Breast epithelium (tissue), 4 donors: ENCODE data around the gene SLC28A1. TPM values are rescaled to one million over a fixed set of nuclear protein-coding genes. Genes with fewer than 3 reads are reported as not detected.

Experiments
- DNase-seq, 2 donors: peaks; one replicate each; pipeline ENCODE4 v3.0.0-alpha.2; 2019; ENCODE audit warnings: low spot score in 2 of 2
- H3K27ac ChIP-seq, 2 donors: fragments of 200-600 bp; sonication (generic) in 1 of 2; one replicate each; pipeline ENCODE4 v1.5.1; 2016 to 2019; ENCODE audit warnings: mild to moderate bottlenecking in 1 of 2
- H3K27me3 ChIP-seq, 2 donors: fragments of 200-600 bp; sonication (generic) in 1 of 2; one replicate each; pipeline versions ENCODE4 v1.5.1 to v1.6.0; 2017 to 2019; ENCODE audit warnings: control low read depth in 1 of 2, mild to moderate bottlenecking in 1 of 2
- H3K36me3 ChIP-seq: fragments of 200-600 bp; one replicate; pipeline ENCODE4 v1.5.1; 2019
- H3K4me1 ChIP-seq, 2 donors: fragments of 200-600 bp; sonication (generic); one replicate each; pipeline ENCODE4 v1.5.1; 2016 to 2019; ENCODE audit warnings: control low read depth in 1 of 2
- H3K4me3 ChIP-seq, 3 donors: fragments of 200-600 bp; sonication (generic); 1 replicate in 2 of 3; 2 replicates in 1 of 3; pipeline ENCODE4 v1.5.1; 2016 to 2019; ENCODE audit warnings: mild to moderate bottlenecking in 3 of 3, moderate library complexity in 2 of 3
- H3K9me3 ChIP-seq, 2 donors: fragments of 200-600 bp; sonication (generic) in 1 of 2; one replicate each; pipeline ENCODE4 v1.5.1; 2016 to 2019; ENCODE audit warnings: control low read depth in 1 of 2
- CTCF ChIP-seq, 3 donors: fragments of 450-650 bp; IDR thresholded peaks; one replicate each; pipeline ENCODE4 v1.5.1; 2016 to 2017; ENCODE audit warnings: antibody characterized with exemption in 3 of 3, mild to moderate bottlenecking in 3 of 3, moderate library complexity in 3 of 3
- POLR2A ChIP-seq: fragments of 450-650 bp; IDR thresholded peaks from one replicate; pipeline ENCODE4 v1.6.1; 2016; ENCODE audit warnings: antibody characterized with exemption, mild to moderate bottlenecking, moderate library complexity
- POLR2AphosphoS5 ChIP-seq, 3 donors: sonication (generic); formaldehyde crosslinking; IDR thresholded peaks; one replicate each; pipeline ENCODE4 v1.6.1; 2017; ENCODE audit warnings: antibody characterized with exemption in 3 of 3
- intact Hi-C: fragments of 100-400 bp; cut with DNase I; formaldehyde crosslinking; loops from one replicate; pipeline ENCODE4 v1.15.1; 2023; ENCODE audit warnings: low total_unique reads
- total RNA-seq, 3 donors: library from RNA; depleted of rRNA; stranded (reverse); fragments of >200 nt; gene quantifications; one replicate each; pipeline ENCODE4 v1.1.0, GENCODE V29; 2016

The SLC28A1 gene
- total RNA-seq, 3 donors from 2014 or later: 0.59 TPM; not detected in 2

- no peak overlapping the region for H3K27ac ChIP-seq
- intact Hi-C loops: no loop called here
- no peaks in the 10 kb centered on the region for H3K9me3 ChIP-seq
- H3K36me3 ChIP-seq: no peaks in the 10 kb centered on the region
- no peak overlapping the region for H3K4me3 ChIP-seq
- DNase-seq: no peak
- no peaks in the 10 kb centered on the region for H3K4me1 ChIP-seq
- TF ChIP-seq POLR2A (no peak), CTCF (IDR thresholded peaks at IDR 0.05) (no peak), POLR2AphosphoS5 (IDR thresholded peaks at IDR 0.05) (no peak)
- H3K27me3 ChIP-seq: no peaks in the 10 kb centered on the region
Observed at GRCh38 chr15:84885801-84886200, 1.3 kb downstream of the SLC28A1 start.

GRCh38 chr15:84886211-84886983 is 1.9 kb downstream of the SLC28A1 start:
- H3K27ac ChIP-seq: no peak overlapping the region
- H3K36me3 ChIP-seq: no peaks in the 10 kb centered on the region
- no peak overlapping the region for H3K4me3 ChIP-seq
- H3K9me3 ChIP-seq: no peaks in the 10 kb centered on the region
- no peaks in the 10 kb centered on the region for H3K4me1 ChIP-seq
- DNase-seq: no peak
- no peaks in the 10 kb centered on the region for H3K27me3 ChIP-seq
- intact Hi-C loops: no loop called here
- TF ChIP-seq CTCF (IDR thresholded peaks at IDR 0.05) (no peak), POLR2A (no peak), POLR2AphosphoS5 (IDR thresholded peaks at IDR 0.05) (no peak)

GRCh38 chr15:84886984-84887299 is 2.5 kb downstream of the SLC28A1 start:
- Histone ChIP-seq H3K27ac (no peak overlapping the region), H3K4me1 (no peaks in the 10 kb centered on the region), H3K36me3 (no peaks in the 10 kb centered on the region), H3K27me3 (no peaks in the 10 kb centered on the region), H3K4me3 (no peak overlapping the region), H3K9me3 (no peaks in the 10 kb centered on the region)
- DNase-seq: no peak
- intact Hi-C loops: no loop called here
- TF ChIP-seq POLR2A: no peak

GRCh38 chr15:84887938-84888337 is 3.5 kb downstream of the SLC28A1 start:
- Histone ChIP-seq H3K4me3 (no peak overlapping the region), H3K9me3 (no peaks in the 10 kb centered on the region), H3K4me1 (no peaks in the 10 kb centered on the region), H3K27ac (no peak overlapping the region), H3K36me3 (no peaks in the 10 kb centered on the region), H3K27me3 (no peaks in the 10 kb centered on the region)
- no peak for DNase-seq
- TF ChIP-seq POLR2AphosphoS5 (IDR thresholded peaks at IDR 0.05) (no peak), CTCF (IDR thresholded peaks at IDR 0.05) (no peak), POLR2A (no peak)
- intact Hi-C loops: loop anchor here (2.0 kb wide), 1 partner anchor 29 kb away; no protein-coding TSS in a partner anchor

- no peak for DNase-seq
- Histone ChIP-seq H3K27ac (no peak overlapping the region), H3K4me3 (no peak overlapping the region), H3K36me3 (no peaks in the 10 kb centered on the region), H3K27me3 (no peaks in the 10 kb centered on the region), H3K9me3 (no peaks in the 10 kb centered on the region), H3K4me1 (no peaks in the 10 kb centered on the region)
- intact Hi-C loops: loop anchor here (2.0 kb wide), 1 partner anchor 28 kb away; no protein-coding TSS in a partner anchor
- no peak for TF ChIP-seq POLR2A
- no peak for TF ChIP-seq POLR2AphosphoS5 (IDR thresholded peaks at IDR 0.05)
- no peak for TF ChIP-seq CTCF (IDR thresholded peaks at IDR 0.05)
Observed at GRCh38 chr15:84888639-84889038, 4.2 kb downstream of the SLC28A1 start.
